K562 (cell line): ENCODE results near the gene AHSP. TPM values are rescaled to one million over a fixed set of nuclear protein-coding genes. Genes with fewer than 3 reads are reported as not detected.

Experiments used
- ATF1 ChIP-seq, 2 experiments: fragments of 450-650 bp in 1 of 2; IDR thresholded peaks; 2 replicates each; pipeline ENCODE4 v1.6.1; 2016; ENCODE audit warnings: missing compliant biosample characterization in 1 of 2, missing genetic modification characterization in 1 of 2
- COPS2 ChIP-seq: fragments of 450-650 bp; conservative IDR thresholded peaks from 2 replicates; pipeline ENCODE4 v1.6.1; 2016; ENCODE audit warnings: mild to moderate bottlenecking, moderate library complexity
- CREM ChIP-seq: IDR thresholded peaks from 2 replicates; pipeline ENCODE4 v1.6.1; 2014; ENCODE audit warnings: antibody characterized with exemption, low read depth
- CTBP1 ChIP-seq: fragments of 450-650 bp; IDR thresholded peaks from 2 replicates; pipeline ENCODE4 v1.6.1; 2016; ENCODE audit warnings: borderline replicate concordance
- EHMT2 ChIP-seq: fragments of 450-650 bp; IDR thresholded peaks from 2 replicates; pipeline ENCODE4 v1.6.1; 2018; ENCODE audit warnings: antibody characterized with exemption
- GABPB1 ChIP-seq: sonication (generic); formaldehyde crosslinking; IDR thresholded peaks from 2 replicates; pipeline ENCODE4 v1.8.0; 2022; ENCODE audit warnings: mild to moderate bottlenecking, missing genetic modification reagents
- HLTF ChIP-seq: fragments of 450-650 bp; IDR thresholded peaks from 2 replicates; pipeline ENCODE4 v1.6.1; 2016
- KDM1A ChIP-seq, 2 experiments: fragments of 450-650 bp; IDR thresholded peaks; 2 replicates each; pipeline ENCODE4 v1.6.1; 2016; ENCODE audit warnings: mild to moderate bottlenecking in 2 of 2
- MYC ChIP-seq, 2 experiments: fragments of 250-450 bp in 1 of 2; sonication (Bioruptor Pico) in 1 of 2; IDR thresholded peaks; 2 replicates each; pipeline versions ENCODE4 v1.5.1 to v1.6.1; 2012 to 2021; ENCODE audit warnings: low read depth in 2 of 2, borderline replicate concordance in 1 of 2, improper control_type of control experiment in 1 of 2, low read length in 1 of 2, mild to moderate bottlenecking in 1 of 2, moderate library complexity in 1 of 2
- PHF21A ChIP-seq: fragments of 450-650 bp; IDR thresholded peaks from 2 replicates; pipeline ENCODE4 v1.6.1; 2017; ENCODE audit warnings: low read depth, borderline replicate concordance
- PRMT5 ChIP-seq: sonication (generic); formaldehyde crosslinking; IDR thresholded peaks from 2 replicates; pipeline ENCODE4 v1.5.0; 2020; ENCODE audit warnings: missing genetic modification reagents
- STAG1 ChIP-seq: sonication (generic); formaldehyde crosslinking; IDR thresholded peaks from 2 replicates; pipeline ENCODE4 v1.5.0; 2020; ENCODE audit warnings: missing genetic modification reagents, borderline replicate concordance
- ZBED1 ChIP-seq: IDR thresholded peaks from 2 replicates; pipeline ENCODE4 v1.6.1; 2014
- ZFP1 ChIP-seq: fragments of 450-650 bp; formaldehyde crosslinking; IDR thresholded peaks from 2 replicates; pipeline ENCODE4 v1.4.0; 2020; ENCODE audit warnings: mild to moderate bottlenecking, mixed read lengths
- ZKSCAN3 ChIP-seq: fragments of 250-450 bp; sonication (Bioruptor Pico); IDR thresholded peaks from 2 replicates; pipeline ENCODE4 v1.4.0; 2020
- ZNF217 ChIP-seq: sonication (generic); formaldehyde crosslinking; IDR thresholded peaks from 2 replicates; pipeline ENCODE4 v1.8.0; 2022; ENCODE audit warnings: mild to moderate bottlenecking, missing genetic modification reagents
- ZNF253 ChIP-seq: fragments of 250-450 bp; sonication (Bioruptor Pico); conservative IDR thresholded peaks from 2 replicates; pipeline ENCODE4 v1.6.1; 2021; ENCODE audit warnings: mild to moderate bottlenecking
- ZNF316 ChIP-seq: fragments of 450-650 bp; IDR thresholded peaks from 2 replicates; pipeline ENCODE4 v1.6.1; 2016
- ZNF347 ChIP-seq: fragments of 450-650 bp; formaldehyde crosslinking; IDR thresholded peaks from 2 replicates; pipeline ENCODE4 v1.4.0; 2020; ENCODE audit warnings: low read depth, mild to moderate bottlenecking, moderate library complexity
- ZNF75A ChIP-seq: fragments of 450-650 bp; formaldehyde crosslinking; IDR thresholded peaks from 2 replicates; pipeline ENCODE4 v1.4.0; 2020; ENCODE audit warnings: mild to moderate bottlenecking
- polyA plus RNA-seq, 8 experiments: library from polyadenylated mRNA; depleted of rRNA in 4 of 8; stranded (reverse) in 5 of 8; unstranded in 3 of 8; fragments of >200 nt; fragmentation: Nextera tagmentation in 2 of 8; fragmentation: Illumina TruSeq in 1 of 8; extraction: Ambion mirVana in 2 of 8; extraction: Trizol in 1 of 8; gene quantifications; 2 replicates each; pipeline versions ENCODE4 v1.2.1 to v1.2.3, GENCODE V29; 2011 to 2014; ENCODE audit warnings: inconsistent platforms in 1 of 8, missing spikeins in 1 of 8
- total RNA-seq, 7 experiments: library from RNA; depleted of rRNA in 6 of 7; stranded (reverse); fragments of >200 nt in 6 of 7; fragmentation: Illumina TruSeq in 2 of 7; extraction: Trizol in 2 of 7; gene quantifications; 2 replicates each; pipeline versions ENCODE4 v1.2.1 to v1.2.3, GENCODE V29; 2011 to 2021; ENCODE audit warnings: low replicate concordance in 1 of 7
- TF ChIP-seq, protein P1 (sequence below): fragments of 450-650 bp; IDR thresholded peaks from 2 replicates; pipeline ENCODE4 v1.6.1; 2016; ENCODE audit warnings: borderline replicate concordance
- TF ChIP-seq, protein P2 (sequence below), 2 experiments: IDR thresholded peaks in 1 of 2; conservative IDR thresholded peaks in 1 of 2; 2 replicates each; pipeline ENCODE4 v1.6.1; 2016; ENCODE audit warnings: low read depth in 2 of 2, mild to moderate bottlenecking in 1 of 2, missing compliant biosample characterization in 1 of 2, missing genetic modification characterization in 1 of 2, moderate library complexity in 1 of 2
- TF ChIP-seq, protein P3 (sequence below): fragments of 450-650 bp; formaldehyde crosslinking; conservative IDR thresholded peaks from 2 replicates; pipeline ENCODE4 v1.4.0; 2022; ENCODE audit warnings: mild to moderate bottlenecking, missing genetic modification characterization

Gene AHSP
- total and polyA plus RNA-seq, 9 of the 15 experiments (the other 6 are each of a cell fraction or from before 2014, with no cell fraction given): 6.6 to 99.1 (median 25.8) TPM

GRCh38 chr16:31480851-31481536 lies 46.7 kb upstream of the AHSP start (continued):
- TF ChIP-seq MYC (IDR thresholded peaks at IDR 0.05; ENCODE audit: low read depth, low read length) (peak; percentile 54), MYC (CRISPR knock-in tag; IDR thresholded peaks at IDR 0.05; ENCODE audit: borderline replicate concordance, low read depth) (no peak), ZBED1 (no peak), ZNF75A (CRISPR knock-in tag) (no peak), ZNF347 (CRISPR knock-in tag) (no peak), GABPB1 (CRISPR knock-in tag) (no peak), KDM1A (IDR thresholded peaks at IDR 0.05) (no peak), STAG1 (no peak), COPS2 (no peak), CREM (0 out of 2 replicates have a peak, but pooled peaks have one; percentile 24), PHF21A (no peak), ZNF217 (no peak), CTBP1 (peak; percentile 83), PRMT5 (CRISPR knock-in tag) (no peak), ZKSCAN3 (CRISPR knock-in tag) (no peak), ZNF316 (no peak), ZFP1 (CRISPR knock-in tag) (no peak), ZNF253 (CRISPR knock-in tag) (no peak), ATF1 (CRISPR knock-in tag; IDR thresholded peaks at IDR 0.05) (no peak), ATF1 (tag; IDR thresholded peaks at IDR 0.05) (0 out of 2 replicates have a peak, but pooled peaks have one; percentile 13), HLTF (no peak), EHMT2 (0 out of 2 replicates have a peak, but pooled peaks have one; percentile 17)
- TF ChIP-seq, protein P1, sequence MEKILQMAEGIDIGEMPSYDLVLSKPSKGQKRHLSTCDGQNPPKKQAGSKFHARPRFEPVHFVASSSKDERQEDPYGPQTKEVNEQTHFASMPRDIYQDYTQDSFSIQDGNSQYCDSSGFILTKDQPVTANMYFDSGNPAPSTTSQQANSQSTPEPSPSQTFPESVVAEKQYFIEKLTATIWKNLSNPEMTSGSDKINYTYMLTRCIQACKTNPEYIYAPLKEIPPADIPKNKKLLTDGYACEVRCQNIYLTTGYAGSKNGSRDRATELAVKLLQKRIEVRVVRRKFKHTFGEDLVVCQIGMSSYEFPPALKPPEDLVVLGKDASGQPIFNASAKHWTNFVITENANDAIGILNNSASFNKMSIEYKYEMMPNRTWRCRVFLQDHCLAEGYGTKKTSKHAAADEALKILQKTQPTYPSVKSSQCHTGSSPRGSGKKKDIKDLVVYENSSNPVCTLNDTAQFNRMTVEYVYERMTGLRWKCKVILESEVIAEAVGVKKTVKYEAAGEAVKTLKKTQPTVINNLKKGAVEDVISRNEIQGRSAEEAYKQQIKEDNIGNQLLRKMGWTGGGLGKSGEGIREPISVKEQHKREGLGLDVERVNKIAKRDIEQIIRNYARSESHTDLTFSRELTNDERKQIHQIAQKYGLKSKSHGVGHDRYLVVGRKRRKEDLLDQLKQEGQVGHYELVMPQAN: no peak
- TF ChIP-seq, protein P2, sequence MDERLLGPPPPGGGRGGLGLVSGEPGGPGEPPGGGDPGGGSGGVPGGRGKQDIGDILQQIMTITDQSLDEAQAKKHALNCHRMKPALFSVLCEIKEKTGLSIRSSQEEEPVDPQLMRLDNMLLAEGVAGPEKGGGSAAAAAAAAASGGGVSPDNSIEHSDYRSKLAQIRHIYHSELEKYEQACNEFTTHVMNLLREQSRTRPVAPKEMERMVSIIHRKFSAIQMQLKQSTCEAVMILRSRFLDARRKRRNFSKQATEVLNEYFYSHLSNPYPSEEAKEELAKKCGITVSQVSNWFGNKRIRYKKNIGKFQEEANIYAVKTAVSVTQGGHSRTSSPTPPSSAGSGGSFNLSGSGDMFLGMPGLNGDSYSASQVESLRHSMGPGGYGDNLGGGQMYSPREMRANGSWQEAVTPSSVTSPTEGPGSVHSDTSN (CRISPR knock-in tag; IDR thresholded peaks at IDR 0.05; ENCODE audit: low read depth): 0 out of 2 replicates have a peak, but pooled peaks have one; percentile 7
- TF ChIP-seq, protein P2 (tag; conservative IDR thresholded peaks at IDR 0.05; ENCODE audit: low read depth): peak; percentile 79
- TF ChIP-seq, protein P3, sequence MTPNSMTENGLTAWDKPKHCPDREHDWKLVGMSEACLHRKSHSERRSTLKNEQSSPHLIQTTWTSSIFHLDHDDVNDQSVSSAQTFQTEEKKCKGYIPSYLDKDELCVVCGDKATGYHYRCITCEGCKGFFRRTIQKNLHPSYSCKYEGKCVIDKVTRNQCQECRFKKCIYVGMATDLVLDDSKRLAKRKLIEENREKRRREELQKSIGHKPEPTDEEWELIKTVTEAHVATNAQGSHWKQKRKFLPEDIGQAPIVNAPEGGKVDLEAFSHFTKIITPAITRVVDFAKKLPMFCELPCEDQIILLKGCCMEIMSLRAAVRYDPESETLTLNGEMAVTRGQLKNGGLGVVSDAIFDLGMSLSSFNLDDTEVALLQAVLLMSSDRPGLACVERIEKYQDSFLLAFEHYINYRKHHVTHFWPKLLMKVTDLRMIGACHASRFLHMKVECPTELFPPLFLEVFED (CRISPR knock-in tag): no peak
